ENCODE measurements around the gene RINL.
"Not testable (repeated sequence)": the region's sequence is repeated elsewhere in the genome, so short reads cannot be mapped to it uniquely, and the experiment has no call there.

Gene RINL

GRCh38 chr19:38904581-38905539, 26.8 kb upstream of the RINL start:
- no peak for DNase-seq (ENCODE audit: low read depth in 2 of 3, low spot score in 1 of 3)

- no peak for DNase-seq (ENCODE audit: low read depth in 2 of 3, low spot score in 1 of 3)
Measured at GRCh38 chr19:38901683-38902082, 23.6 kb upstream of the RINL start.

- DNase-seq (ENCODE audit: low read depth in 2 of 3, low spot score in 1 of 3): no peak
Measured at GRCh38 chr19:38900743-38901190, 22.7 kb upstream of the RINL start.

- DNase-seq (ENCODE audit: low read depth in 2 of 3, low spot score in 1 of 3): no peak
Measured at GRCh38 chr19:38900202-38900629, 22.1 kb upstream of the RINL start.

- peak; percentile 97 to 99 (median 99) for DNase-seq (ENCODE audit: low read depth in 2 of 3, low spot score in 1 of 3)
Measured at GRCh38 chr19:38899447-38900201, 21.5 kb upstream of the RINL start, which contains the start of the genes NFKBIB and SIRT2. Gene NFKBIB (plus strand): TSS chr19:38899969. CDS start chr19:38900033, 64 bp downstream. Gene SIRT2 (minus strand): TSS chr19:38899618. CDS start chr19:38899521, 97 bp downstream.

GRCh38 chr19:38898788-38899446, 20.8 kb upstream of the RINL start:
- peak in 1 of 3 donors; percentile 8 for DNase-seq (ENCODE audit: low read depth in 2 of 3, low spot score in 1 of 3)

- DNase-seq (ENCODE audit: low read depth in 2 of 3, low spot score in 1 of 3): no peak
Measured at GRCh38 chr19:38894968-38895367, 16.9 kb upstream of the RINL start.

GRCh38 chr19:38893341-38893771, 15.3 kb upstream of the RINL start:
- DNase-seq (ENCODE audit: low read depth in 2 of 3, low spot score in 1 of 3): no peak

- DNase-seq (ENCODE audit: low read depth in 2 of 3, low spot score in 1 of 3): no peak
Measured at GRCh38 chr19:38892841-38893240, 14.8 kb upstream of the RINL start.

- DNase-seq (ENCODE audit: low read depth in 2 of 3, low spot score in 1 of 3): no peak
Measured at GRCh38 chr19:38891771-38892170, 13.7 kb upstream of the RINL start.

GRCh38 chr19:38890686-38891085, 12.6 kb upstream of the RINL start:
- DNase-seq (ENCODE audit: low read depth in 2 of 3, low spot score in 1 of 3): no peak

- no peak for DNase-seq (ENCODE audit: low read depth in 2 of 3, low spot score in 1 of 3)
Measured at GRCh38 chr19:38889803-38890202, 11.7 kb upstream of the RINL start.

- DNase-seq (ENCODE audit: low read depth in 2 of 3, low spot score in 1 of 3): no peak
Measured at GRCh38 chr19:38888876-38889275, 10.8 kb upstream of the RINL start.

GRCh38 chr19:38884691-38885090, 6.6 kb upstream of the RINL start:
- DNase-seq (ENCODE audit: low read depth in 2 of 3, low spot score in 1 of 3): not testable (repeated sequence)

GRCh38 chr19:38883286-38883685, 5.2 kb upstream of the RINL start:
- no peak for DNase-seq (ENCODE audit: low read depth in 2 of 3, low spot score in 1 of 3)

GRCh38 chr19:38880882-38881609, 3.0 kb upstream of the RINL start:
- no peak for DNase-seq (ENCODE audit: low read depth in 2 of 3, low spot score in 1 of 3)

GRCh38 chr19:38880076-38880881, 2.2 kb upstream of the RINL start:
- DNase-seq (ENCODE audit: low read depth in 2 of 3, low spot score in 1 of 3): no peak

GRCh38 chr19:38879400-38879751, 1.3 kb upstream of the RINL start:
- DNase-seq (ENCODE audit: low read depth in 2 of 3, low spot score in 1 of 3): no peak

- no peak for DNase-seq (ENCODE audit: low read depth in 2 of 3, low spot score in 1 of 3)
Measured at GRCh38 chr19:38878575-38879399, 712 bp upstream of the RINL start.
